Glomerular endothelial cell (primary cell): ENCODE results near the gene LEMD1. TPM values are rescaled to one million over a fixed set of nuclear protein-coding genes. Genes with fewer than 3 reads are reported as not detected.
"Not testable (repeated sequence)": the region's sequence is repeated elsewhere in the genome, so short reads cannot be mapped to it uniquely, and the experiment has no call there.

Source experiments
- DNase-seq: peaks from one replicate; pipeline ENCODE4 v3.0.0-alpha.2; 2011; ENCODE audit warnings: low read depth, low spot score; ENCODE audit errors: extremely low read depth
- total RNA-seq: library from RNA; depleted of rRNA; stranded (reverse); fragments of >200 nt; gene quantifications from 2 replicates; pipeline ENCODE4 v1.2.3, GENCODE V29; 2015

The LEMD1 gene
- total RNA-seq, 1 donor from 2014 or later = not detected

GRCh38 chr1:205430696-205431305 lies 8.9 kb upstream of the LEMD1 start:
- no peak for DNase-seq

GRCh38 chr1:205429762-205430695 lies 8.2 kb upstream of the LEMD1 start:
- DNase-seq = no peak

- no peak for DNase-seq
Measured at GRCh38 chr1:205424901-205425600, 3.2 kb upstream of the LEMD1 start.

GRCh38 chr1:205423814-205424399 lies 2.1 kb upstream of the LEMD1 start:
- no peak for DNase-seq

GRCh38 chr1:205422993-205423642 lies 1.3 kb upstream of the LEMD1 start:
- no peak for DNase-seq

GRCh38 chr1:205420938-205421337 lies 918 bp downstream of the LEMD1 start:
- DNase-seq = no peak

GRCh38 chr1:205417870-205418635 lies 3.8 kb downstream of the LEMD1 start:
- no peak for DNase-seq

- no peak for DNase-seq
Measured at GRCh38 chr1:205416322-205416721, 5.5 kb downstream of the LEMD1 start.

- no peak for DNase-seq
Measured at GRCh38 chr1:205410581-205411298, 11.1 kb downstream of the LEMD1 start.

- no peak for DNase-seq
Measured at GRCh38 chr1:205407970-205408369, 13.9 kb downstream of the LEMD1 start.

GRCh38 chr1:205406252-205406651 lies 15.6 kb downstream of the LEMD1 start:
- not testable (repeated sequence) for DNase-seq

- not testable (repeated sequence) for DNase-seq
Measured at GRCh38 chr1:205404484-205404883, 17.4 kb downstream of the LEMD1 start.

- no peak for DNase-seq
Measured at GRCh38 chr1:205398586-205398985, 23.3 kb downstream of the LEMD1 start.

- DNase-seq = peak; percentile 12
Measured at GRCh38 chr1:205396967-205397616, 24.8 kb downstream of the LEMD1 start.

- no peak for DNase-seq
Measured at GRCh38 chr1:205395616-205396015, 26.2 kb downstream of the LEMD1 start.

GRCh38 chr1:205392650-205393049 lies 29.2 kb downstream of the LEMD1 start:
- no peak for DNase-seq

GRCh38 chr1:205391386-205391785 lies 30.5 kb downstream of the LEMD1 start:
- DNase-seq = no peak

- no peak for DNase-seq
Measured at GRCh38 chr1:205387845-205388244, 34.0 kb downstream of the LEMD1 start.

GRCh38 chr1:205382990-205383389 lies 38.9 kb downstream of the LEMD1 start:
- not testable (repeated sequence) for DNase-seq
